GM23338 (cell line): ENCODE data around the gene TEX30. TPM values are rescaled to one million over a fixed set of nuclear protein-coding genes. Genes with fewer than 3 reads are reported as not detected.
A peak's percentile ranks its signal among the peaks of the same experiment; 100 is the strongest.

Experiments used
- ATAC-seq: fragments of 200-7000 bp; cut with Tn5 transposase; 3 replicates; pipeline ENCODE4 v1.9.1; 2020
- DNase-seq: peaks from one replicate; pipeline ENCODE4 v3.0.0-alpha.2; 2015; ENCODE audit warnings: low spot score
- H2AFZ ChIP-seq: fragments of 200-600 bp; sonication (generic); 2 replicates; pipeline ENCODE4 v1.8.0; 2016; ENCODE audit warnings: antibody characterized with exemption, mild to moderate bottlenecking, moderate library complexity
- H3F3A ChIP-seq: fragments of 200-600 bp; sonication (generic); replicated peaks from 2 replicates; pipeline ENCODE4 v1.8.0; 2017; ENCODE audit warnings: antibody characterized with exemption, mixed run types, low read depth
- H3K27ac ChIP-seq: fragments of 200-600 bp; sonication (generic); 2 replicates; pipeline ENCODE4 v1.6.1; 2016; ENCODE audit warnings: low read depth
- H3K27me3 ChIP-seq: fragments of 200-600 bp; sonication (generic); 2 replicates; pipeline ENCODE4 v1.8.0; 2016; ENCODE audit warnings: mild to moderate bottlenecking, mixed run types, moderate library complexity; ENCODE audit not compliant: insufficient read depth
- H3K36me3 ChIP-seq: fragments of 200-600 bp; sonication (generic); 2 replicates; pipeline ENCODE4 v1.8.0; 2016; ENCODE audit warnings: mild to moderate bottlenecking; ENCODE audit not compliant: insufficient read depth
- H3K4me1 ChIP-seq: fragments of 200-600 bp; sonication (generic); 2 replicates; pipeline ENCODE4 v1.8.0; 2016; ENCODE audit warnings: mild to moderate bottlenecking, moderate library complexity; ENCODE audit not compliant: insufficient read depth
- H3K4me2 ChIP-seq: fragments of 200-600 bp; sonication (generic); 2 replicates; pipeline ENCODE4 v1.7.1; 2017; ENCODE audit warnings: mixed run types
- H3K4me3 ChIP-seq: fragments of 200-600 bp; sonication (generic); 2 replicates; pipeline ENCODE4 v1.6.1; 2016; ENCODE audit warnings: mixed run types
- H3K79me2 ChIP-seq: fragments of 200-600 bp; sonication (generic); replicated peaks from 2 replicates; pipeline ENCODE4 v1.8.0; 2017; ENCODE audit warnings: mild to moderate bottlenecking; ENCODE audit not compliant: insufficient read depth
- H3K9me2 ChIP-seq: fragments of 200-600 bp; sonication (generic); 2 replicates; pipeline ENCODE4 v1.8.0; 2017; ENCODE audit not compliant: insufficient read depth
- H4K20me1 ChIP-seq: fragments of 200-600 bp; sonication (generic); replicated peaks from 2 replicates; pipeline ENCODE4 v1.8.0; 2017; ENCODE audit warnings: mild to moderate bottlenecking; ENCODE audit not compliant: insufficient read depth
- H3K27ac Mint-ChIP-seq: 2 replicates; pipeline ENCODE4 v1.8.0; 2020; ENCODE audit warnings: inconsistent platforms, mild to moderate bottlenecking, moderate library complexity, mixed read lengths
- H3K27me3 Mint-ChIP-seq: 3 replicates; pipeline ENCODE4 v1.8.0; 2022; ENCODE audit warnings: low read depth, mild to moderate bottlenecking, moderate library complexity, mixed read lengths, inconsistent platforms; ENCODE audit not compliant: insufficient read depth, poor library complexity
- H3K36me3 Mint-ChIP-seq: 3 replicates; pipeline ENCODE4 v1.8.0; 2021; ENCODE audit warnings: low read depth, mild to moderate bottlenecking, inconsistent platforms, moderate library complexity, mixed read lengths
- H3K4me1 Mint-ChIP-seq: 3 replicates; pipeline ENCODE4 v1.8.0; 2020; ENCODE audit warnings: mild to moderate bottlenecking, inconsistent platforms, mixed read lengths
- H3K4me3 Mint-ChIP-seq: 3 replicates; pipeline ENCODE4 v1.8.0; 2021; ENCODE audit warnings: moderate library complexity, mild to moderate bottlenecking, inconsistent platforms, mixed read lengths
- H3K9me3 Mint-ChIP-seq: 3 replicates; pipeline ENCODE4 v1.8.0; 2020; ENCODE audit warnings: moderate library complexity, mild to moderate bottlenecking, inconsistent platforms, mixed read lengths
- CREB1 ChIP-seq: fragments of 250-450 bp; sonication (Bioruptor Pico); IDR thresholded peaks from 2 replicates; pipeline ENCODE4 v1.5.0; 2020; ENCODE audit warnings: low read depth, mild to moderate bottlenecking, moderate library complexity
- EZH2 ChIP-seq: fragments of 200-600 bp; sonication (generic); IDR thresholded peaks from one replicate; pipeline ENCODE4 v1.8.0; 2017; ENCODE audit warnings: antibody characterized with exemption, mild to moderate bottlenecking, low read depth; ENCODE audit not compliant: unreplicated experiment
- EZH2phosphoT487 ChIP-seq: fragments of 200-600 bp; sonication (generic); IDR thresholded peaks from one replicate; pipeline ENCODE4 v1.8.1; 2018; ENCODE audit warnings: antibody characterized with exemption; ENCODE audit not compliant: unreplicated experiment
- JUNB ChIP-seq: IDR thresholded peaks from one replicate; pipeline ENCODE4 v1.6.1; 2016; ENCODE audit warnings: antibody characterized with exemption; ENCODE audit not compliant: unreplicated experiment
- NANOG ChIP-seq: IDR thresholded peaks from 2 replicates; pipeline ENCODE4 v1.6.1; 2016; ENCODE audit warnings: antibody characterized with exemption, borderline replicate concordance
- POLR2AphosphoS5 ChIP-seq: IDR thresholded peaks from 2 replicates; pipeline ENCODE4 v1.6.1; 2016; ENCODE audit warnings: antibody characterized with exemption, low read depth
- STAT1 ChIP-seq: IDR thresholded peaks from one replicate; pipeline ENCODE4 v1.6.1; 2016; ENCODE audit warnings: antibody characterized with exemption; ENCODE audit not compliant: unreplicated experiment
- ZNF114 ChIP-seq: fragments of 250-450 bp; sonication (Bioruptor Pico); IDR thresholded peaks from 2 replicates; pipeline ENCODE4 v1.5.0; 2020; ENCODE audit warnings: mild to moderate bottlenecking, moderate library complexity
- ZNF331 ChIP-seq: fragments of 250-450 bp; sonication (Bioruptor Pico); IDR thresholded peaks from 2 replicates; pipeline ENCODE4 v1.5.0; 2020; ENCODE audit warnings: low read depth, mild to moderate bottlenecking, moderate library complexity
- polyA plus RNA-seq: library from polyadenylated mRNA; unstranded; fragments of >200 nt; fragmentation: Nextera tagmentation; extraction: Ambion mirVana; gene quantifications from 2 replicates; pipeline ENCODE4 v1.2.1, GENCODE V29; 2016
- total RNA-seq: library from RNA; depleted of rRNA; stranded (reverse); fragments of >200 nt; shearing (Covaris generic); gene quantifications from 2 replicates; pipeline ENCODE4 v1.2.3, GENCODE V29; 2014
- TF ChIP-seq, protein P1 (sequence below): IDR thresholded peaks from one replicate; pipeline ENCODE4 v1.6.1; 2018; ENCODE audit warnings: antibody characterized with exemption; ENCODE audit not compliant: unreplicated experiment
- TF ChIP-seq, protein P2 (sequence below): fragments of 250-450 bp; sonication (Bioruptor Pico); IDR thresholded peaks from 2 replicates; pipeline ENCODE4 v1.5.0; 2020; ENCODE audit warnings: mild to moderate bottlenecking, moderate library complexity
- TF ChIP-seq, protein P3 (sequence below): IDR thresholded peaks from 2 replicates; pipeline ENCODE4 v1.6.1; 2016; ENCODE audit warnings: antibody characterized with exemption
- TF ChIP-seq, protein P4 (sequence below), 2 experiments: fragments of 200-600 bp in 1 of 2; sonication (generic) in 1 of 2; conservative IDR thresholded peaks; 2 replicates each; pipeline versions ENCODE4 v1.5.1 to v1.6.1; 2016 to 2017; ENCODE audit warnings: antibody characterized with exemption in 2 of 2, low read depth in 2 of 2, mild to moderate bottlenecking in 2 of 2, moderate library complexity in 1 of 2

TEX30 gene
- total and polyA plus RNA-seq, 2 experiments from 2014 or later, result 6.3 to 28.2 TPM

DNA sequence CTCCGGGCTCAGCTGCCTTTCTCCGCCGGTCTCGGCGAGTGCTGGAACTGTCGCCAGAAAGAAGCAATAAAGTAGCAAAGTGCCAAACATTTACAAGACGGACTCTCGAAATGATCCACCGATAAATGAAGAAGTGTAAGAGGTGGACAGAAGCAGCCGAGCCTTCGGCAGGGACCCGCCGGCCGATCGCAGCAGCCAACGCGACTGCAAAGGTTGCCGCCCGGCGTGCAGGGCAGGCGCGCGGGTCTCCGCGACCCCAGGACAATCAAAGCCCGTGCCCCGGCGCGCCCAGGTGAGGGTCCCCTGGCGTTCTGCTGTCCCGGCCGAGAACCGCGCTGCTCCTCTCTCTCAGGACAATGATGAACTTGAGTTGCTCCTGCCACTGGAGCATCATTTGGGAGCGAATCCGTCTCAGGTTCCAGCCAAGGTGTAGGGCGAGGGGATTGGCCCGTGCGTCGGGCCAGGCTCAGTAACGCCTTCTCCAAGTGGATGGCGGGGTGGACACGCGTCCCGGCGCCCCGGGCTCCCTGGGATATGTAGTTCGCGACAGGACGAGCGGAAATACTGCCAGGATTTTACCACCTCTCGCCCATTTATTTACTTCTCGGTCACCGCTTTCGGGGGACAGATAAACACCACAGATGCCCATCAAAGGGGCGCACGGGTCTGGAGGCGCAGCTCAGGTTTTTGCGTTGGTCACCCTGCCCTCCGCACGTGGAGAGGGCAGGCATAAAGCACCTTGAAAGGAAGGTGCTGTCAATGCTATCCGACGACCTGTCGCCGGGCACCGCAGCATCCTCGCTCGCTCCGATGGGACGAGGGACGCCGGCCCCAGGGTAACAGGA is 25.2 kb upstream of the TEX30 start, which contains the start of the genes BIVM and POGLUT2:
BIVM (plus strand) TSS at position 539 of the 845 bp plus-strand sequence. CDS start 8,149 bp downstream, outside the sequence.
POGLUT2 (minus strand) TSS at position 396 of the 845 bp plus-strand sequence; CDS start at position 90, 306 bp downstream.
- Histone ChIP-seq H3F3A (peaks cover 3% of the 10 kb centered on the region; the same call in 1 of the 2 replicates), H3K27me3 (peaks cover 39% of the 10 kb centered on the region), H3K36me3 (no peaks in the 10 kb centered on the region), H3K4me2 (peak within 1 kb of the TSS; percentile 88), H4K20me1 (peaks cover 6% of the 10 kb centered on the region; the same call in 1 of the 2 replicates), H3K4me1 (peaks cover 17% of the 10 kb centered on the region), H3K4me3 (peak within 1 kb of the TSS; percentile 76), H3K79me2 (peaks cover 9% of the 10 kb centered on the region; the same call in 1 of the 2 replicates), H3K9me2 (no peaks in the 10 kb centered on the region), H3K27ac (no peak within 1 kb of the TSS), H2AFZ (peak within 1 kb of the TSS; percentile 97)
- peak; percentile 91 for ATAC-seq
- Mint-ChIP-seq H3K4me1 (peaks cover 10% of the 10 kb centered on the region), H3K27ac (no peak within 1 kb of the TSS), H3K36me3 (no peaks in the 10 kb centered on the region; the same call in 2 of the 3 replicates), H3K9me3 (no peaks in the 10 kb centered on the region), H3K27me3 (peaks cover 21% of the 10 kb centered on the region), H3K4me3 (peak within 1 kb of the TSS; percentile 93)
- TF ChIP-seq ZNF331 (CRISPR knock-in tag) (no peak), POLR2AphosphoS5 (peak; percentile 87), STAT1 (no peak), CREB1 (CRISPR knock-in tag) (peak; percentile 90), ZNF114 (CRISPR knock-in tag) (no peak), EZH2phosphoT487 (no peak), NANOG (no peak), JUNB (no peak), EZH2 (peak; percentile 35)
- TF ChIP-seq, protein P1, sequence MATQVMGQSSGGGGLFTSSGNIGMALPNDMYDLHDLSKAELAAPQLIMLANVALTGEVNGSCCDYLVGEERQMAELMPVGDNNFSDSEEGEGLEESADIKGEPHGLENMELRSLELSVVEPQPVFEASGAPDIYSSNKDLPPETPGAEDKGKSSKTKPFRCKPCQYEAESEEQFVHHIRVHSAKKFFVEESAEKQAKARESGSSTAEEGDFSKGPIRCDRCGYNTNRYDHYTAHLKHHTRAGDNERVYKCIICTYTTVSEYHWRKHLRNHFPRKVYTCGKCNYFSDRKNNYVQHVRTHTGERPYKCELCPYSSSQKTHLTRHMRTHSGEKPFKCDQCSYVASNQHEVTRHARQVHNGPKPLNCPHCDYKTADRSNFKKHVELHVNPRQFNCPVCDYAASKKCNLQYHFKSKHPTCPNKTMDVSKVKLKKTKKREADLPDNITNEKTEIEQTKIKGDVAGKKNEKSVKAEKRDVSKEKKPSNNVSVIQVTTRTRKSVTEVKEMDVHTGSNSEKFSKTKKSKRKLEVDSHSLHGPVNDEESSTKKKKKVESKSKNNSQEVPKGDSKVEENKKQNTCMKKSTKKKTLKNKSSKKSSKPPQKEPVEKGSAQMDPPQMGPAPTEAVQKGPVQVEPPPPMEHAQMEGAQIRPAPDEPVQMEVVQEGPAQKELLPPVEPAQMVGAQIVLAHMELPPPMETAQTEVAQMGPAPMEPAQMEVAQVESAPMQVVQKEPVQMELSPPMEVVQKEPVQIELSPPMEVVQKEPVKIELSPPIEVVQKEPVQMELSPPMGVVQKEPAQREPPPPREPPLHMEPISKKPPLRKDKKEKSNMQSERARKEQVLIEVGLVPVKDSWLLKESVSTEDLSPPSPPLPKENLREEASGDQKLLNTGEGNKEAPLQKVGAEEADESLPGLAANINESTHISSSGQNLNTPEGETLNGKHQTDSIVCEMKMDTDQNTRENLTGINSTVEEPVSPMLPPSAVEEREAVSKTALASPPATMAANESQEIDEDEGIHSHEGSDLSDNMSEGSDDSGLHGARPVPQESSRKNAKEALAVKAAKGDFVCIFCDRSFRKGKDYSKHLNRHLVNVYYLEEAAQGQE, result no peak
- TF ChIP-seq, protein P2, sequence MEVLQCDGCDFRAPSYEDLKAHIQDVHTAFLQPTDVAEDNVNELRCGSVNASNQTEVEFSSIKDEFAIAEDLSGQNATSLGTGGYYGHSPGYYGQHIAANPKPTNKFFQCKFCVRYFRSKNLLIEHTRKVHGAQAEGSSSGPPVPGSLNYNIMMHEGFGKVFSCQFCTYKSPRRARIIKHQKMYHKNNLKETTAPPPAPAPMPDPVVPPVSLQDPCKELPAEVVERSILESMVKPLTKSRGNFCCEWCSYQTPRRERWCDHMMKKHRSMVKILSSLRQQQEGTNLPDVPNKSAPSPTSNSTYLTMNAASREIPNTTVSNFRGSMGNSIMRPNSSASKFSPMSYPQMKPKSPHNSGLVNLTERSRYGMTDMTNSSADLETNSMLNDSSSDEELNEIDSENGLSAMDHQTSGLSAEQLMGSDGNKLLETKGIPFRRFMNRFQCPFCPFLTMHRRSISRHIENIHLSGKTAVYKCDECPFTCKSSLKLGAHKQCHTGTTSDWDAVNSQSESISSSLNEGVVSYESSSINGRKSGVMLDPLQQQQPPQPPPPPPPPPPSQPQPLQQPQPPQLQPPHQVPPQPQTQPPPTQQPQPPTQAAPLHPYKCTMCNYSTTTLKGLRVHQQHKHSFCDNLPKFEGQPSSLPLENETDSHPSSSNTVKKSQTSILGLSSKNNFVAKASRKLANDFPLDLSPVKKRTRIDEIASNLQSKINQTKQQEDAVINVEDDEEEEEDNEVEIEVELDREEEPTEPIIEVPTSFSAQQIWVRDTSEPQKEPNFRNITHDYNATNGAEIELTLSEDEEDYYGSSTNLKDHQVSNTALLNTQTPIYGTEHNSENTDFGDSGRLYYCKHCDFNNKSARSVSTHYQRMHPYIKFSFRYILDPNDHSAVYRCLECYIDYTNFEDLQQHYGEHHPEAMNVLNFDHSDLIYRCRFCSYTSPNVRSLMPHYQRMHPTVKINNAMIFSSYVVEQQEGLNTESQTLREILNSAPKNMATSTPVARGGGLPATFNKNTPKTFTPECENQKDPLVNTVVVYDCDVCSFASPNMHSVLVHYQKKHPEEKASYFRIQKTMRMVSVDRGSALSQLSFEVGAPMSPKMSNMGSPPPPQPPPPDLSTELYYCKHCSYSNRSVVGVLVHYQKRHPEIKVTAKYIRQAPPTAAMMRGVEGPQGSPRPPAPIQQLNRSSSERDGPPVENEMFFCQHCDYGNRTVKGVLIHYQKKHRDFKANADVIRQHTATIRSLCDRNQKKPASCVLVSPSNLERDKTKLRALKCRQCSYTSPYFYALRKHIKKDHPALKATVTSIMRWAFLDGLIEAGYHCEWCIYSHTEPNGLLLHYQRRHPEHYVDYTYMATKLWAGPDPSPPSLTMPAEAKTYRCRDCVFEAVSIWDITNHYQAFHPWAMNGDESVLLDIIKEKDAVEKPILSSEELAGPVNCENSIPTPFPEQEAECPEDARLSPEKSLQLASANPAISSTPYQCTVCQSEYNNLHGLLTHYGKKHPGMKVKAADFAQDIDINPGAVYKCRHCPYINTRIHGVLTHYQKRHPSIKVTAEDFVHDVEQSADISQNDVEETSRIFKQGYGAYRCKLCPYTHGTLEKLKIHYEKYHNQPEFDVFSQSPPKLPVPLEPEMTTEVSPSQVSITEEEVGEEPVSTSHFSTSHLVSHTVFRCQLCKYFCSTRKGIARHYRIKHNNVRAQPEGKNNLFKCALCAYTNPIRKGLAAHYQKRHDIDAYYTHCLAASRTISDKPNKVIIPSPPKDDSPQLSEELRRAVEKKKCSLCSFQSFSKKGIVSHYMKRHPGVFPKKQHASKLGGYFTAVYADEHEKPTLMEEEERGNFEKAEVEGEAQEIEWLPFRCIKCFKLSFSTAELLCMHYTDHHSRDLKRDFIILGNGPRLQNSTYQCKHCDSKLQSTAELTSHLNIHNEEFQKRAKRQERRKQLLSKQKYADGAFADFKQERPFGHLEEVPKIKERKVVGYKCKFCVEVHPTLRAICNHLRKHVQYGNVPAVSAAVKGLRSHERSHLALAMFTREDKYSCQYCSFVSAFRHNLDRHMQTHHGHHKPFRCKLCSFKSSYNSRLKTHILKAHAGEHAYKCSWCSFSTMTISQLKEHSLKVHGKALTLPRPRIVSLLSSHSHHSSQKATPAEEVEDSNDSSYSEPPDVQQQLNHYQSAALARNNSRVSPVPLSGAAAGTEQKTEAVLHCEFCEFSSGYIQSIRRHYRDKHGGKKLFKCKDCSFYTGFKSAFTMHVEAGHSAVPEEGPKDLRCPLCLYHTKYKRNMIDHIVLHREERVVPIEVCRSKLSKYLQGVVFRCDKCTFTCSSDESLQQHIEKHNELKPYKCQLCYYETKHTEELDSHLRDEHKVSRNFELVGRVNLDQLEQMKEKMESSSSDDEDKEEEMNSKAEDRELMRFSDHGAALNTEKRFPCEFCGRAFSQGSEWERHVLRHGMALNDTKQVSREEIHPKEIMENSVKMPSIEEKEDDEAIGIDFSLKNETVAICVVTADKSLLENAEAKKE (CRISPR knock-in tag), result no peak
- TF ChIP-seq, protein P3, sequence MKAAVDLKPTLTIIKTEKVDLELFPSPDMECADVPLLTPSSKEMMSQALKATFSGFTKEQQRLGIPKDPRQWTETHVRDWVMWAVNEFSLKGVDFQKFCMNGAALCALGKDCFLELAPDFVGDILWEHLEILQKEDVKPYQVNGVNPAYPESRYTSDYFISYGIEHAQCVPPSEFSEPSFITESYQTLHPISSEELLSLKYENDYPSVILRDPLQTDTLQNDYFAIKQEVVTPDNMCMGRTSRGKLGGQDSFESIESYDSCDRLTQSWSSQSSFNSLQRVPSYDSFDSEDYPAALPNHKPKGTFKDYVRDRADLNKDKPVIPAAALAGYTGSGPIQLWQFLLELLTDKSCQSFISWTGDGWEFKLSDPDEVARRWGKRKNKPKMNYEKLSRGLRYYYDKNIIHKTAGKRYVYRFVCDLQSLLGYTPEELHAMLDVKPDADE, result peak; percentile 86
- TF ChIP-seq, protein P4, sequence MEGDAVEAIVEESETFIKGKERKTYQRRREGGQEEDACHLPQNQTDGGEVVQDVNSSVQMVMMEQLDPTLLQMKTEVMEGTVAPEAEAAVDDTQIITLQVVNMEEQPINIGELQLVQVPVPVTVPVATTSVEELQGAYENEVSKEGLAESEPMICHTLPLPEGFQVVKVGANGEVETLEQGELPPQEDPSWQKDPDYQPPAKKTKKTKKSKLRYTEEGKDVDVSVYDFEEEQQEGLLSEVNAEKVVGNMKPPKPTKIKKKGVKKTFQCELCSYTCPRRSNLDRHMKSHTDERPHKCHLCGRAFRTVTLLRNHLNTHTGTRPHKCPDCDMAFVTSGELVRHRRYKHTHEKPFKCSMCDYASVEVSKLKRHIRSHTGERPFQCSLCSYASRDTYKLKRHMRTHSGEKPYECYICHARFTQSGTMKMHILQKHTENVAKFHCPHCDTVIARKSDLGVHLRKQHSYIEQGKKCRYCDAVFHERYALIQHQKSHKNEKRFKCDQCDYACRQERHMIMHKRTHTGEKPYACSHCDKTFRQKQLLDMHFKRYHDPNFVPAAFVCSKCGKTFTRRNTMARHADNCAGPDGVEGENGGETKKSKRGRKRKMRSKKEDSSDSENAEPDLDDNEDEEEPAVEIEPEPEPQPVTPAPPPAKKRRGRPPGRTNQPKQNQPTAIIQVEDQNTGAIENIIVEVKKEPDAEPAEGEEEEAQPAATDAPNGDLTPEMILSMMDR (conservative IDR thresholded peaks at IDR 0.05; ENCODE audit: low read depth in 2 of 2), result no peak
- peak; percentile 98 for DNase-seq
